Neuronal stem cell (in vitro differentiated cells): ENCODE measurements around the gene ABCA13.

Source experiments
- DNase-seq: peaks from one replicate; pipeline ENCODE4 v3.0.0-alpha.2; 2013; ENCODE audit warnings: low spot score
- H2AFZ ChIP-seq: one replicate; pipeline ENCODE4 v1.6.1; 2013; ENCODE audit warnings: mild to moderate bottlenecking, low read length, inconsistent platforms
- H2AK5ac ChIP-seq: 2 replicates; pipeline ENCODE4 v1.6.1; 2013; ENCODE audit warnings: low read depth, mild to moderate bottlenecking, inconsistent platforms, low read length, moderate library complexity, mixed read lengths
- H2BK120ac ChIP-seq: 2 replicates; pipeline ENCODE4 v1.6.1; 2013; ENCODE audit warnings: low read depth, mild to moderate bottlenecking, inconsistent platforms, low read length, moderate library complexity, mixed read lengths
- H2BK12ac ChIP-seq: one replicate; pipeline ENCODE4 v1.6.1; 2013; ENCODE audit warnings: low read length, inconsistent platforms
- H2BK15ac ChIP-seq: 2 replicates; pipeline ENCODE4 v1.6.1; 2013; ENCODE audit warnings: mild to moderate bottlenecking, low read length, inconsistent platforms, mixed read lengths
- H2BK5ac ChIP-seq: one replicate; pipeline ENCODE4 v1.6.1; 2013; ENCODE audit warnings: inconsistent platforms, mild to moderate bottlenecking, low read length, moderate library complexity
- H3K14ac ChIP-seq: one replicate; pipeline ENCODE4 v1.6.1; 2013; ENCODE audit warnings: low read length, inconsistent platforms
- H3K18ac ChIP-seq: 2 replicates; pipeline ENCODE4 v1.6.1; 2013; ENCODE audit warnings: low read length, inconsistent platforms
- H3K23ac ChIP-seq: 2 replicates; pipeline ENCODE4 v1.6.1; 2013; ENCODE audit warnings: low read depth, mild to moderate bottlenecking, mixed read lengths, low read length, inconsistent platforms; ENCODE audit not compliant: poor library complexity
- H3K27ac ChIP-seq: replicated peaks from 3 replicates; pipeline ENCODE4 v1.5.1; 2013; ENCODE audit warnings: low read length, inconsistent platforms
- H3K27me3 ChIP-seq, 3 experiments: 2 replicates each; pipeline ENCODE4 v1.6.1; 2013; ENCODE audit warnings: low read length in 3 of 3, mild to moderate bottlenecking in 2 of 3, inconsistent platforms in 1 of 3, low read depth in 1 of 3, mixed read lengths in 1 of 3, moderate library complexity in 1 of 3; ENCODE audit not compliant: control insufficient read depth in 3 of 3, insufficient read depth in 3 of 3
- H3K36me3 ChIP-seq, 2 donors: replicated peaks in 1 of 2; 2 replicates each; pipeline ENCODE4 v1.6.1; 2013; ENCODE audit warnings: low read length in 2 of 2; ENCODE audit not compliant: control insufficient read depth in 2 of 2, insufficient read depth in 2 of 2
- H3K4ac ChIP-seq: 2 replicates; pipeline ENCODE4 v1.6.1; 2013; ENCODE audit warnings: inconsistent platforms, mild to moderate bottlenecking, low read length, moderate library complexity
- H3K4me1 ChIP-seq, 2 donors: 1 replicate in 1 of 2; 2 replicates in 1 of 2; pipeline ENCODE4 v1.6.1; 2013; ENCODE audit warnings: low read length in 2 of 2, low read depth in 1 of 2; ENCODE audit not compliant: control insufficient read depth in 2 of 2, insufficient read depth in 1 of 2
- H3K4me2 ChIP-seq: one replicate; pipeline ENCODE4 v1.6.1; 2013; ENCODE audit warnings: mild to moderate bottlenecking, low read length, inconsistent platforms; ENCODE audit not compliant: insufficient read depth, poor library complexity, severe bottlenecking
- H3K4me3 ChIP-seq, 2 donors: 2 replicates each; pipeline ENCODE4 v1.5.1; 2013; ENCODE audit warnings: low read length in 2 of 2, mild to moderate bottlenecking in 2 of 2, inconsistent platforms in 1 of 2, moderate library complexity in 1 of 2
- H3K79me1 ChIP-seq: one replicate; pipeline ENCODE4 v1.6.1; 2013; ENCODE audit warnings: low read depth, mild to moderate bottlenecking, inconsistent platforms, low read length, moderate library complexity
- H3K9ac ChIP-seq: one replicate; pipeline ENCODE4 v1.6.1; 2013; ENCODE audit warnings: mild to moderate bottlenecking, low read depth, low read length, inconsistent platforms; ENCODE audit not compliant: poor library complexity
- H3K9me3 ChIP-seq, 2 donors: replicated peaks in 1 of 2; 2 replicates each; pipeline versions ENCODE3 to v1.6.1; 2013; ENCODE audit warnings: low read length in 2 of 2, mild to moderate bottlenecking in 2 of 2, inconsistent platforms in 1 of 2, low read depth in 1 of 2, mixed read lengths in 1 of 2, moderate library complexity in 1 of 2; ENCODE audit not compliant: control insufficient read depth in 2 of 2, insufficient read depth in 1 of 2
- H4K8ac ChIP-seq: one replicate; pipeline ENCODE4 v1.6.1; 2013; ENCODE audit warnings: low read depth, mild to moderate bottlenecking, inconsistent platforms, low read length, moderate library complexity
- H4K91ac ChIP-seq: one replicate; pipeline ENCODE4 v1.6.1; 2013; ENCODE audit warnings: low read length, low read depth, mild to moderate bottlenecking, inconsistent platforms; ENCODE audit not compliant: poor library complexity
- WGBS, 2 donors: extraction: QIAGEN DNeasy Blood & Tissue Kit; methylation state at CpG; one replicate each; pipeline ENCODE4 v1.1.7; 2013; ENCODE audit warnings: missing lambda C conversion rate in 2 of 2, mixed read lengths in 1 of 2; ENCODE audit not compliant: insufficient read length in 2 of 2, insufficient replicate concordance in 1 of 2; ENCODE audit errors: extremely low coverage in 2 of 2; 5-methylcytosine and 5-hydroxymethylcytosine counted together

Gene ABCA13

GRCh38 chr7:48414011-48414732 lies 242.9 kb downstream of the ABCA13 start:
- H4K91ac ChIP-seq, result no peak overlapping the region
- H3K9me3 ChIP-seq, result no peaks in the 10 kb centered on the region
- no peak overlapping the region for H2BK15ac ChIP-seq
- H2AFZ ChIP-seq, result no peak overlapping the region
- no peak overlapping the region for H3K9ac ChIP-seq
- H2AK5ac ChIP-seq, result no peak overlapping the region
- WGBS, 2 donors, result no CpG with 5 or more reads among the region's 10 CpGs
- H3K4me2 ChIP-seq, result no peak overlapping the region
- no peak overlapping the region for H2BK5ac ChIP-seq
- H3K14ac ChIP-seq, result no peak overlapping the region
- no peak overlapping the region for H3K23ac ChIP-seq
- no peak overlapping the region for H3K18ac ChIP-seq
- no peaks in the 10 kb centered on the region for H3K36me3 ChIP-seq
- H4K8ac ChIP-seq, result no peak overlapping the region
- H3K4me1 ChIP-seq, result no peaks in the 10 kb centered on the region
- H3K79me1 ChIP-seq, result no peaks in the 10 kb centered on the region
- no peak overlapping the region for H3K27ac ChIP-seq
- H2BK120ac ChIP-seq, result no peak overlapping the region
- no peak overlapping the region for H2BK12ac ChIP-seq
- DNase-seq, result no peak
- no peak overlapping the region for H3K4ac ChIP-seq
- no peak overlapping the region for H3K4me3 ChIP-seq
- H3K27me3 ChIP-seq, result no peaks in the 10 kb centered on the region

- H3K9me3 ChIP-seq, result no peaks in the 10 kb centered on the region
- no peaks in the 10 kb centered on the region for H3K36me3 ChIP-seq
- H3K18ac ChIP-seq, result no peak overlapping the region
- no peak overlapping the region for H2BK120ac ChIP-seq
- no peak overlapping the region for H2BK5ac ChIP-seq
- no peak overlapping the region for H2BK12ac ChIP-seq
- no peak overlapping the region for H3K14ac ChIP-seq
- H3K4me2 ChIP-seq, result no peak overlapping the region
- no peak overlapping the region for H4K8ac ChIP-seq
- DNase-seq, result no peak
- no peak overlapping the region for H3K4ac ChIP-seq
- peak overlapping the region in 1 of 2 donors; percentile 0 for H3K4me3 ChIP-seq
- no peaks in the 10 kb centered on the region for H3K27me3 ChIP-seq
- peak overlapping the region; percentile 13 for H3K9ac ChIP-seq
- H2AFZ ChIP-seq, result no peak overlapping the region
- no peak overlapping the region for H2BK15ac ChIP-seq
- no peaks in the 10 kb centered on the region for H3K4me1 ChIP-seq
- H4K91ac ChIP-seq, result no peak overlapping the region
- no peaks in the 10 kb centered on the region for H3K79me1 ChIP-seq
- H3K23ac ChIP-seq, result no peak overlapping the region
- WGBS, 2 donors, result no CpG with 5 or more reads among the region's 9 CpGs
- no peak overlapping the region for H2AK5ac ChIP-seq
- H3K27ac ChIP-seq, result no peak overlapping the region
Measured at GRCh38 chr7:48416327-48416908, 245.2 kb downstream of the ABCA13 start.

GRCh38 chr7:48419401-48419800 lies 248.1 kb downstream of the ABCA13 start:
- no peak overlapping the region for H3K14ac ChIP-seq
- H2AFZ ChIP-seq, result no peak overlapping the region
- H3K9ac ChIP-seq, result no peak overlapping the region

GRCh38 chr7:48420206-48420605 lies 248.9 kb downstream of the ABCA13 start:
- Histone ChIP-seq H3K18ac (no peak overlapping the region), H2AK5ac (no peak overlapping the region), H3K79me1 (no peaks in the 10 kb centered on the region), H3K36me3 (no peaks in the 10 kb centered on the region), H2BK120ac (no peak overlapping the region), H3K4me3 (no peak overlapping the region), H3K4ac (no peak overlapping the region), H2AFZ (no peak overlapping the region), H3K9ac (no peak overlapping the region), H3K14ac (no peak overlapping the region), H4K91ac (no peak overlapping the region), H4K8ac (no peak overlapping the region), H3K27me3 (no peaks in the 10 kb centered on the region), H2BK12ac (no peak overlapping the region), H3K27ac (no peak overlapping the region), H3K4me1 (peaks cover 0 to 1% of the 10 kb centered on the region in 2 donors), H3K4me2 (no peak overlapping the region), H2BK5ac (no peak overlapping the region), H3K9me3 (no peaks in the 10 kb centered on the region), H2BK15ac (no peak overlapping the region), H3K23ac (no peak overlapping the region)
- no CpG with 5 or more reads among the region's 1 CpG for WGBS, 2 donors
- no peak for DNase-seq

More at GRCh38 chr7:48419401-48419800, 248.1 kb downstream of the ABCA13 start:
- Histone ChIP-seq H4K91ac (no peak overlapping the region), H3K9me3 (no peaks in the 10 kb centered on the region), H3K79me1 (no peaks in the 10 kb centered on the region), H4K8ac (no peak overlapping the region), H3K4me1 (peaks cover 0 to 1% of the 10 kb centered on the region in 2 donors), H3K23ac (no peak overlapping the region), H2AK5ac (no peak overlapping the region), H2BK12ac (no peak overlapping the region), H2BK15ac (no peak overlapping the region), H2BK5ac (no peak overlapping the region), H3K4ac (no peak overlapping the region), H3K27ac (no peak overlapping the region), H3K27me3 (no peaks in the 10 kb centered on the region), H3K4me2 (no peak overlapping the region), H3K36me3 (no peaks in the 10 kb centered on the region), H2BK120ac (no peak overlapping the region), H3K18ac (no peak overlapping the region), H3K4me3 (no peak overlapping the region)
- no peak for DNase-seq
- WGBS, 2 donors, result no CpG with 5 or more reads among the region's 2 CpGs
